Caki2 (cell line): Measurements from ENCODE around the gene ATP10B. TPM values are rescaled to one million over a fixed set of nuclear protein-coding genes. Genes with fewer than 3 reads are reported as not detected.
A peak's percentile ranks its signal among the peaks of the same experiment; 100 is the strongest.

Source experiments
- DNase-seq: peaks from one replicate; pipeline ENCODE4 v3.0.0-alpha.2; 2015; ENCODE audit warnings: low read depth
- in situ Hi-C: cut with HindIII; loops from 2 replicates; pipeline ENCODE4 v1.10.0; 2016; ENCODE audit warnings: low sequenced_read_pairs, low pct_unique_long_range_greater_than_20kb, mixed read lengths
- total RNA-seq: library from RNA; depleted of rRNA; stranded (reverse); fragments of >200 nt; shearing (Covaris generic); gene quantifications from 2 replicates; pipeline ENCODE4 v1.2.3, GENCODE V29; 2014; ENCODE audit warnings: low replicate concordance

ATP10B gene
- total RNA-seq, 1 experiment from 2014 or later, result not detected

DNA sequence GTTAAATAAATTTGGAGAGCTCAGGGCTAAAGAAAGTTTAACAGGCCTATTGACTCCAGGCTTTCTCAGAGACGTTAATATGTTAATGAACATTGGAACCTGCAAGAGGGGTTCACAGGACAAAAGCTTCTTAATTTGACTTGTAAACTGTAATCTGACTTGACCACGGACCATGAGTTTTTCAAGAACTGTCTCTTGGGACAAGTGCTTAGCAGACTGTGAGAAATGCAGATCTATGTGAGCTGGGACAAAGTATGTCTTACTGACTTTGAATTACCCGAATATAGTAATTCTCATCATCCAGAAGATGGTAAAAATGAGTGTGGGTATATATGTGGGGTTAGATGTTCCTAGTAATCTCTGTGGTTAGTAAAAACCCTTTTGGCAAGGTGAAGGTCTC lies 186.6 kb downstream of the ATP10B start:
- in situ Hi-C loops, result no loop called here

DNA sequence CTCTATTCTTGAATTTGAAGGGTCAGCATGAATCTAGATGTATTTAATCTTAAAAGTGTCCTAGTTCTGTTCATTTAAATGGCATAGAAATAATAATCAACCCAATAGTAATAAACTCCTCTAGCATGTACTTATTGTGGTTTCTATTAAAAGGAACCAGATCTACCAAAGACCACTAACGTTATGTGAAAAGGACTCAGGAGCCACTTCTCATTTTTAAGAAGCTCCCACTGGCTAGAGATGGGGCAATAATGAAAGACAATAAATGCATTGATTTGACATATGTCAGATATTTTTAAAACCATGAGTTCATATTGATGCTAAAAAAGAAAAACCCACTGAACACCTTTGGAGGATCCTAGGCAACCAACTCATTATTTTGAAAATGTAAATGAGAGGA lies 191.9 kb downstream of the ATP10B start:
- in situ Hi-C loops, result no loop called here
- DNase-seq, result no peak

More for the DNA sequence above, 186.6 kb downstream of the ATP10B start:
- no peak for DNase-seq

DNA sequence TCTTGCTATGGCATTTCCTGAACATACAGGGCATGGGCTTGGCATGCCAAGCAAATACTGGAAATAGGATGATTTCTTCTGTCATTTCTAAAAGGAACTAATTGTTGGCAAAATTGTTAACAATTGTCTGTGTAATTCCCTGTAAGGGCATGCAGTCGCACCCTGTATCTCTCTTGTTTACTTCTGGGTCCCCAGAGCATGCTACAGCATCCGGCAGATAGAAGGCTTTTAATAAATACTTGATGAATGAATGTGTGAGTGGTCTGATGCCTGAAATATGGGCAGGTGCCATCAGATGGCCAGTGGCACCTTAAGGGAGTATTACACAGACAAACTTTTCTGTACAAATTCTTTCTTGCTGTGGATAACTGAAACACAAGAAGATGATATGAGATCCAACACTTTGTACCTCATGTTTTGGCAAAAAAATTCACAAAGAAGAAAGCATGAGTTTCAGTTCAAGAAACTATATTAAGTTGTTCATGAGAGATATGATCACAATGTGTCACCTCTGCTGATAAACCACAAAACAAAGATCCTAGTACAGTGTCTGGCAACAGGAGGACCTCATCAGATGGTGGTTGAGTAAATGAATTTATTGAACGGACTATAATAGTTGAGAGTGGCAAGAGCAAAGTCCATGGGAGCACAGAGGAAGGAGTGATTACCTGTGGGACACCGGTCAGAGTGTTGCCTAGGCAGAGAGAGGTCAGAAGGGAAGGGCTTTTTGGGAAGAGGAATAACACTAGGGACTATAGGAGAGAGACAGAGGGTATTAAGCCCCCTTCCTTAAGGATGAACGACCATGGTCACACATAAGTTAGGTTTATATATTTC lies 194.2 kb downstream of the ATP10B start:
- no peak for DNase-seq
- in situ Hi-C loops, result no loop called here

DNA sequence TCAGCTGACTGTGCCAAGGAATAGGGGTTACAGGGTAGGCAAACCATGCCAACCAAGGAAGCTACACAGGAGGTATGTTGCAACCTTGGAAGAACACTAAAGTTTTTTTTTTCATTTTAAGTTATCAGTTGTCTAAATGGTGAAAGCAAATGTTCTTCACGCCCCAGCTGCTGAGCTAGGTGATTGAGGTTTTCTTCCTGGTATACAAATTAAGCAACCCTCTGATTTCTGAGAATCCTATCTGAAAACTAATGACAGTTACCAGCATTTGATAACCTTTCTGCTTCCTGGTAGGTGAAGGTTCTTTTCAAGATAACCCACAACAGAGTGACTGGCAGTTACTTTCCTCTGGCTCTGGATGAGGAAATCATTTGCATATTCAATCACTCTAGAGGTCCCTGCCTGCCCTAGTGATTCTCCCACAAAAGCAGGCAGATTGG lies 194.9 kb downstream of the ATP10B start:
- DNase-seq, result no peak
- in situ Hi-C loops, result no loop called here

DNA sequence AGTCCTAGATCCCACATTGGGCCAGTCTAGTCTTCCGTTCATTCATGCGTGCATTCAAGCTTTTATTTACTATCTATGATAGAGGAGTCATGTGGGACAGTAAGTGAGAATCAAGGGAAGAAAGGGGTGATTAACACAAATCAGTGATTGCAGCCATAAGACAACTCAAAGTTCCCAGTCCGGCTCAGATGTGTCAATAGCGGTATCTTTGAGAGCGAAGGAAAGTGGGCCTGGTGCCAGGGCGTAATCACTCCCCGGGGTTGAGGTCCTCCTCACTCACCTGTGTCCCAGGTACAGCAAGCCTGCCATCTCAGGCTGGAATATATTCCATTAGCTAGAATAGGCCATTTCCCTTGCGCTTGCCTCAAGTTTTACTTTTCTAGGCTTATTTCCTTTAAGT lies 196.3 kb downstream of the ATP10B start:
- in situ Hi-C loops, result no loop called here
- DNase-seq, result no peak

DNA sequence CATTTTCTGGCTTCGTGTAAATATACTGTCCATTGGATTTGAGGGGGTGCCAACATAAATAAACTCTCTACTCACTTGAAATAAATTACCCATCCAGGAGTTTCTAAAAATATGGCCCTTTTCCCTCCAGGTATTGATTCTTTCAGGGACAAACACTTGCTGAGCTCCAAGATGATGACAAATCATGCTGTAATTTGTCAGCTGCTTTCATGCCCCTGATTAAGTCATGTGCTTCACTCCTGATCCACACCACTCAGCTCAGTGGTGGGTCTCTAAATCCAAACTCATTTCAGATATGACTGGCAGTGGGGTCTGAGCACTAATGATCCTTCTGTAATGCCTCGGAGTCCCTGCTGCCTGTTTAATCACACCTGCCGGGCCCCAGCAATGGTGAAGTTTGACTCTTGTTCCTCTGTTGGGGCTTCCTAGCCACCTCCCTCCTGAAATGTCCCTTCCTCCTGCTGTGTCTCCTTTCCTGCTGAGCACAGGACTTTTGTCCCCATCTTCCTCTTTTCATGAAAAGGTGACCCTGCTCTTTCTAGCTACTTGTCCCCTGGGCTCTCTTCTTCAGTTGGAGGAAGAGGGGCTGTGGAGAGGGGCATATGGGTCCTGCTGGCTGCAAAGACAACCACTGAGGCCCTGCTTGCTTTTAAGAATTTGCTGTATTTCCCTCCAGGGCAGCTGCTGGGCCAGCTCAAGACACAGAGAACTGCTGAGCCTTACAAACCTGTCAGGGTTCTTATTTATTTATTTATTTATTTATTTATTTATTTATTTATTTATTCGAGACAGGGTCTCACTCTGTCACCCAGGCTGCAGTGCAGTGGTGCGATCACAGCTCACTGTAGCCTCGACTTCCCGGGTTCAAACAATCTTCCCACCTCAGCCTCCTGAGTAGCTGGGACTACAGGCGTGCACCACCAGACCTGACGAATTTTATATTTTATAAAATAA lies 200.0 kb downstream of the ATP10B start:
- in situ Hi-C loops, result no loop called here
- DNase-seq, result peak; percentile 54

DNA sequence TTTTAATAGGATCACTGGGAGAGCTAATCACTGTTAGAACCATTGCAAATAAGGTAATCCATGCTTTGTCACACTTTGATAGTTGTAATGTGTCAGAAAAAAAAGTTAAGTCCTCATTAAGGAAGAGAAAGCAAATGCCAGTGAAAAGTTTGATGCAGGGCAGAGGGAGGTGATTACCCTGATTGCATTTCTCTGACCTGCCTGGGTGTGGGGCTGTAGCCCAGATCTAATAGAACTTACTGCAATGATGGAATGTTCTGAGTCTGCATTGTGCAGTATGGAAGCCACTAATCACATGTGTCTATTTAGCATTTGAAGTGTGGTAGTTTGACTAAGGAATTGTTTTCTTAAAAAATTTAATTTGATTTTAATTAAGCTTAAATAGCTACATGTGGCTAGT lies 202.7 kb downstream of the ATP10B start:
- peak; percentile 18 for DNase-seq
- in situ Hi-C loops, result no loop called here

DNA sequence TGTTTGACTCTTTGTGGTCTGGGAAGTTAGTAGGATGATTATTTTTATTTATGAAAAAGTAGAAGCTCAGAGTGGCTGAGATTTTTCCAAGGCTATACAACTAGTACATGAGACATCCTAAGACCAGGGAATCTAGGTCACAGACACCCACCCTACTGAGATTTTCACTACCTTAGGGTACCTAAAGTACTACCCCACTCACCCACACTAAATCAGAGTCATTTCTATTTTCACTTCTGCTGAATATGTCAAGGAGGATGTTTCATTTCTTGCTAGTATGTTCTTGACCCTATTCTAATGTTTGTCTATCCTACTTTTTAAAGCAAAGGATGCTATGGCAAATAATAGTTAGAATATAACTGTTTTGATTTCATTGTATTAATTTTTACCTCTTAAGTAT lies 206.0 kb downstream of the ATP10B start:
- in situ Hi-C loops, result no loop called here
- DNase-seq, result no peak

DNA sequence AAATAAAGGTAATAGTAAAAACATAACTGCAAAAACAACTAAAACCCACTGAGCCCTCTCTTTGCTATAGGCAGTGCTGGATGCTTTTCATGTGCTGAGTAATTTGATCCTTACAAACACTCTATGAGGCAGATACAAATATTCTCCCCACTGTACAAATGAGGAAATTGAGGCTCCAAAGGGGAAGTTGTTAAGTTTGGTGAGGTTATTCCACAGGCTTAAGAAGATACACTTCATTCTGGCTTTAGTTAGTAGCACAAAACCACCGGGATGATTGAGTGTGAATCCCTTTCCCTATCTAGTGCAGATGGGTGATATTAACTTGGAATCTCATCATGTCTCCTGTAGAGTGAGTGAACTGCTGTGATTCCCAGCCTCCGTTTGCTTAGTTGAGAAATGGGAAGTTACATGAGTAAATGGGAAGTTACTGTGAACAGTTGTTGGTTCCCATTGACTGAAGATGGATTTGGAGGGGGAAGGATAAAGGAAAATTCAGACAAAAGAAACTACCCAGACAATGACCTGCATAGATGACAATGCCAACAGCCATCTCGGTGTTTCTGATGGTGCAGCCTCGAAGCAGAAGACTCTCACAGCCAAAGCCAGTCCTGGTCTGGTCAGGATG lies 208.3 kb downstream of the ATP10B start:
- DNase-seq, result no peak
- in situ Hi-C loops, result no loop called here

DNA sequence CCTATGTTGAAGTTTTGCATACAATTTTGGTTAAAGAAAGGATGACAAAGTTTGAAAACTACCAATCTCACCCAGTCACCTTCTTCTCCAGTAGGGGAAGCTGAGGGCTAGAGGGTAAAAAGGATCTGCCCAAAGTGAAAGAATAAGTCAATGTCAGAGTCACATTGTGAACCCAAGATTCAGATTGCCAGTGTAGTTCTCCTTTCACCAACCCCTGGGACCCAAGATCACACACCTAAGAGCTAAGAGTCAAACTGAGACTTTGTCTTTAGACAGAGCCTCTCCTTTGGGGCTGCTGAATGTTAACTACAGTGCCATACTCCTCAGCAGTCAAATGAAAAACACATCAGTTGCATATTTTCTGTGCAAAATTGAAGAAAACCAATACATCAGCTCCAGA lies 210.6 kb downstream of the ATP10B start:
- in situ Hi-C loops, result no loop called here
- no peak for DNase-seq

DNA sequence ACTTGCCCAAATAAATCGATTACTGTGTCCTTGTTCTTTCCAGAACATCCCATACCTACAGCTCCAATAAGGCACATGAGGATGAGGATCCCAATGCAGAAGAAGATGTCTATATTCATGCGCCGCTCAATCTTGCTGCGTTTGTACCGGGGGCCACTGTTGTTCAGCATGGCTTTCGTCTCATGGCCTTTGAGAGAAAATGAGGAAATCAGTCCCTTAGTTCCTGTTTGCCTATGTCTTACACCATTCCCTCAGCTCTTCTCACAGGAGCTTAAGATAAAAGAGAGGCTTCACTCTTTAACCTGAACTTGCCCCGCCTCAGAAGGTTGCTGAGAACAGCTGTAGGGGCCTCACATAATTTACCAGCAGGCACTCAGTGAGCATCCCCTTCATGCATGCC lies 211.6 kb downstream of the ATP10B start:
- no peak for DNase-seq
- in situ Hi-C loops, result no loop called here

DNA sequence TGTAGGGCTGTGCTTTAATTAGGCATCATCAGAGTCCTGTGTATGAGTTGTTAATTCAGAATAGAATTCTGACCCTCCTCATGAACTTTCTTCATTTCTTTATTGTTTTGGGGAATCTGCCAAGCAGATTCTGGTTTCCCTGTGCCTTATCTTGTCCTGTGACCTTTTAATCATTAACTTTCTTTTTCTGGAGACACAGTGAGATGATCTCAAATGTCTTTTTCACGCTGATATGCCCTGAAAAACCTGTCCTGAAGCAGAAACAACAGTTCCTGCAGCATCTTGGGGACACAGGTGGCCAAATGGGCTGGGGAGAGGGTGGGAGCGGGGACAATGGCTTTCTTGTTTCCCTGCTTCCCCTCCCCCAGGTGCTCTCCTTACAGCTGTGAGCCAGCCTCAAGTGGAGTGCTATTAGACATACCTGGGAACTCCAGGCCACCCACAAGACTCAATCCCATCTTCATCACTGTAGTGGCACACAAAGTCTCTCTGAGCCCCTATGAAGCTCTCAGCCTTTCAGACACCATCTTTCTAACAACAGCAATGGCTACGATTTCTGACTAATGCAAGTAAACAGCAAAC lies 213.8 kb downstream of the ATP10B start:
- peak; percentile 86 for DNase-seq
- in situ Hi-C loops, result no loop called here

DNA sequence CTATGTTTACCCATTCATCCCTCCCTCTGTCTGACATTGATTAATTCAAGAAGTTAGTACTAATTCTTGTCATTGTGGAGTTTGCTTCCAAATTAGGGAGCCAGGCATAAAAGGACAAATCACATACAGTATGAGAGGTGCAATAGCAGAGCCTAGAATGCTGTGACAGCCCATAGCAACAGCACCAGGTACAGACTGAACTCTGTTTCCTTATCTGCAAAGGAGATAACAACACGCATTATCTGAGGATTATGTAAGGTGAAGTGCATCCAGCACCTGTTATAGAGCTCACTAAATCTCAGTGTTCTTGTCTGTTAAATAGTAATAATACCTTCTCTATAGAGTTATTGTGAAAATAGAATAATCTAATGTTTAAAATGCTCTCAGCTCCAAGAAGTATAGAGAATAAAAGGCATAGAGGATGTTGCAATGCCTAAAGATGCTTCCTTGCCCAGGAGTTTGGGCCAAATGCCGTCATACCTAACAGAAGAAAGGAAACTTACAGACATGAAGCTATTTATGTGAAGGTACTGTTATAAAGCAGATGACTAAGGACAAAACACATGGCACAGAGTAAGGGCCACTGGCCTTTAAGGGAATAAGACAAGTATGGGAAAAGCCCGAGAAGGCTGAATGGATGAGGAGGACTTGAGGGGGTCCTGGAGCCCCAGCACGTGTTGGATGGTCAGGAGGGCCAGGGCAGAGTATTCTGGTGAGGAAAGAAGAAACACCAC lies 214.5 kb downstream of the ATP10B start:
- no peak for DNase-seq
- in situ Hi-C loops, result no loop called here

DNA sequence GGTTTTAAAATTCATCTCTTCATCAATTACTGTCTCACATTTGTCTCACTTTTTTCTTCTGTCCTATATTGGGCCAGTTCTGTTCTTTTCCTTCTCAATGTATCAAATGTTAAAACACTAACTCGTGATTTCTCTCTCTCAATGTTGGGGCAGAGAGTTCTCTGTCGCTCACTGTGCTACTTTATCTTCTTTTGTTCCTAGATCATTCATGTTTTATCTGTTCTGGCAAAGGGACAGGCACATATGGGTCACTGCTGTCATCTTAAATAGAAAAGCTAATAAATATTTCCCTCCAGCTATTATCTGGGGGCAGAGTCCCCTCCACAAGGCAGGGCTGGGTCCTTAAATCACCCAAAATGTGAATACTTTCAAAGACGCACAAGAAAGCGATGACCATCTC lies 216.3 kb downstream of the ATP10B start:
- DNase-seq, result no peak
- in situ Hi-C loops, result no loop called here

DNA sequence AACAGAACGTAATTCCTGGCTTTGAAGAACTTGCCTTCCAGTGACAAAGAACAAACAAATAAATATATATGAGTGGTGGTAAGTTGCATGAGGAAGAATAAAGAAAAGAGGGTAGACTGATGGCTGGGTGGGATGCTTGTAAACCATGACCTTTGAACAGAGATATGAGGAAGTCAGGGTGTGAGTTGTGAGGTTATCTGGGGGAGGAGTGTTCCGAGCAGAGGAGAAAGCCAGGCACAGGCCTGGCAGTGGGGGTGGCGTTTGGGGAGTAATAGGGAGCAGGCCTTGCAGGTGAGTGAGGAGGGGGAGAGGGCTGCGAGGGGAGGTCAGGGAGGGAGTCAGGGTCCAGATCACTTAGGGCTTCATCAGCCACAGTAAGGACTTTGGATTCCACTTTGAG lies 217.0 kb downstream of the ATP10B start:
- DNase-seq, result no peak
- in situ Hi-C loops, result no loop called here

DNA sequence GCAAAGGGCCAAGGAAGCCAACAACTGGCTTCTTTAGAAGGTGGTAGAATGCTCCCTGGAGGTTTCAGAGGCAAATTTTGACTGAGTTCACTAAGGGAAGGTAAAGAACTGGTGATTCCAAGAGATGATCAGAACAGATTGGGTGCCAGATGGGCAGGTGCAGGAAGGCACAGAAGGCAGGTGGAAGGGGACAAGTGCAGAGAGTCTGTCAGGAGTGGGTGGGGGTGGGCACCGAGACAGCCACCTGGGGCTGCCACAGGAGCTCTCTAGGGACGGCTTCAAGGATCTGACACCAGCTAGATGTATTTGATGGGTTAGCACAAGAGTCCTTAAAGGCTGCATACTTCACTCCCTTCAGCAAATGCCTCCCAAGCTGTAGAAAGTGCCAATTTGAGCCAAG lies 223.0 kb downstream of the ATP10B start:
- DNase-seq, result no peak
- in situ Hi-C loops, result no loop called here

DNA sequence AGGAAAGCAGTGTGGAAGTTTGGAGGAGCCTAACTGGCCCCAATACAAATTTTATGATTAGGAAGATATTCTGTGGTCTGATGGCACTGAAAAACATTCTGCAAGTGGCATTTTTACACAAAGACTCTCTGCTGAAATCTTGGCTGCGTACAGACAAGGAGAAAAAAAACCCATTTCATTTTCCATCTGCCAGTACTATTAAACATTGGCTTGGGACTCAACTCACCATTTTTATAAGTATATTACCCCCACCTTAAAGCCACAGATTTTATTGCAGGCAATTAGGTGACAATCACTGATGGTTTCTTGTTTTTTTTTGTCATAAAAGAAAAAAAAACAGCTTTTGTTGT lies 223.4 kb downstream of the ATP10B start:
- DNase-seq, result no peak
- in situ Hi-C loops, result no loop called here
